ENCODE results near the gene JAK1.

GRCh38 chr1:64823691-64824476 is 142.5 kb downstream of the JAK1 start:
- TF ChIP-seq, protein P1, sequence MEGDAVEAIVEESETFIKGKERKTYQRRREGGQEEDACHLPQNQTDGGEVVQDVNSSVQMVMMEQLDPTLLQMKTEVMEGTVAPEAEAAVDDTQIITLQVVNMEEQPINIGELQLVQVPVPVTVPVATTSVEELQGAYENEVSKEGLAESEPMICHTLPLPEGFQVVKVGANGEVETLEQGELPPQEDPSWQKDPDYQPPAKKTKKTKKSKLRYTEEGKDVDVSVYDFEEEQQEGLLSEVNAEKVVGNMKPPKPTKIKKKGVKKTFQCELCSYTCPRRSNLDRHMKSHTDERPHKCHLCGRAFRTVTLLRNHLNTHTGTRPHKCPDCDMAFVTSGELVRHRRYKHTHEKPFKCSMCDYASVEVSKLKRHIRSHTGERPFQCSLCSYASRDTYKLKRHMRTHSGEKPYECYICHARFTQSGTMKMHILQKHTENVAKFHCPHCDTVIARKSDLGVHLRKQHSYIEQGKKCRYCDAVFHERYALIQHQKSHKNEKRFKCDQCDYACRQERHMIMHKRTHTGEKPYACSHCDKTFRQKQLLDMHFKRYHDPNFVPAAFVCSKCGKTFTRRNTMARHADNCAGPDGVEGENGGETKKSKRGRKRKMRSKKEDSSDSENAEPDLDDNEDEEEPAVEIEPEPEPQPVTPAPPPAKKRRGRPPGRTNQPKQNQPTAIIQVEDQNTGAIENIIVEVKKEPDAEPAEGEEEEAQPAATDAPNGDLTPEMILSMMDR (IDR thresholded peaks at IDR 0.05) = peak; percentile 65 to 88 (median 80)
- TF ChIP-seq EP300 (IDR thresholded peaks at IDR 0.05) = no peak
- TF ChIP-seq POLR2A (IDR thresholded peaks at IDR 0.05) = no peak
- TF ChIP-seq POLR2AphosphoS5 (IDR thresholded peaks at IDR 0.05) = no peak

Measured in upper lobe of left lung (tissue), 4 donors.